Activated CD8-positive, alpha-beta memory T cell treated with anti-CD3 and anti-CD28 coated beads, Interleukin-2, amount 50 U/mL, for 1 hour (primary cell): ENCODE data around the gene HRG.

Source experiments
- DNase-seq: peaks from one replicate; pipeline ENCODE4 v3.0.0-alpha.2; 2020; ENCODE audit errors: extremely low read depth

HRG gene

DNA sequence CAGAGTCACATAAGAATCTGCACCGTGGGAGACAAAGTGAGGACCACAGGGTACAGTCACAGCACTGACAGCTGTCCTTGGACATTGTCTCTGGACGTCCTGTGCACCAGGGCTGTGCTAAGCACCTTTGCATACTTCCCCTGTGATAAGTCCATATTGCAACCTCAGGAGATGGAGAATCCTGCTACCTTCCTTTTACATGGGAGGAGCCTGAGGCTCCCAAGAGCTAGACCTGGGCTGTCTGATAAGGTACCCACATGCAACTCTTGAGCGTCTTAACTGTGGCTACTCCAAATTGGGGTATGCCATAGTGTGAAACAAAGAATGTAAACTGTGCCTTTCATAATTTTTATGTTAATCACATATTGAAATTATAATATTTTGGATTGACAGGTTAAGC, 28.1 kb upstream of the HRG start:
- DNase-seq = no peak

DNA sequence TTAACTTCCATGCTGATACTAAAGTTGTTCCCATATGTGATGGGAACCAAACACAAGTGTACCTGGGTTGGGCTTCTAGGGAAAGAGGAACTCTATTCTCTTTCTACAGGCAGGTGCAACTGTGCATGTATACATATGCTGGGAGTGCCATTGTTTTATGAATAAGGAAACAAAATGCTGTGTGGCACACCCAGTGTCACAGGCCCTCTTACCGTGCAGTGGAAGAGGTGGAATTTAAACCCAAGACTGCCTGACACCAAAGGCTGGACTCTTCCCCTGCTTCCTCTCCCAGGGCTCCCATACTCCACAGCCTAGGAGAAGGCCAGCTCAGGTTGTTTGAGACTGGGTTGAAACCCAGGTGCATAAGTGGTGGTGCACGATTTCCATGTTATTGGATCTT, 27.6 kb upstream of the HRG start:
- DNase-seq = no peak

DNA sequence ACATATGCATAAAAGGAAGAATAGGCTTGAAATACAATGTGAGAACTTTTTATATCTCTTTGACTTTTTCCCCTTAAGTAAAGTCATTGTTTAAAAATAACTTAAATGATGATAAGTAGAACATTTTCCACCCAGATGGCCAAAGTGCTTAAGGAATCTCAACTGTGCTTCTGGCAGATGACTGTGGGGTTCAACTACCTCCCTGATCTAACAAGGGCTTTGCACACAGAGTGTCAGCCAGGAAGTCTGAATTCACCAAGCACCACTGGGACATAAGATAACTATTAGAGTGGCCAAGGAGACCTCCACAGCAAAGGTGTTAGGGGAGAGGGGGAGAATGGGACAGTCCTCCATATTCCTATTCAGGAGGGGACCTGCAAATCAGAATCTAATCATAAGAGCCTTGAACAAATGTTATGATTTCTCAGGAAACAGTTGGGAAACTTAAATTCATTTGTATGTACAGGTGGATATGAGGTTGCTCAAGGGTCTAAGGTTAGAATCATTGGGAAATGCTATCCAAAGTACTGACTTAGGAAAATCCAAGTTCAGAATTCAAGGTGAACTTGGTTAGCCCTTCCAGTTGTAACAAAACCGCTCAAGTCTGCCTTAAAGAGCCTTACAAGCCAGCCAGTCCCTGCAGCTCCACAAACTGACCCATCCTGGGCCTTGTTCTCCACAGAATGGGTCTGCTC, 25.9 kb upstream of the HRG start, which contains the start of gene FETUB:
FETUB (plus strand) TSS at position 622 of the 695 bp plus-strand sequence; CDS start at position 684, 62 bp downstream.
- no peak for DNase-seq

DNA sequence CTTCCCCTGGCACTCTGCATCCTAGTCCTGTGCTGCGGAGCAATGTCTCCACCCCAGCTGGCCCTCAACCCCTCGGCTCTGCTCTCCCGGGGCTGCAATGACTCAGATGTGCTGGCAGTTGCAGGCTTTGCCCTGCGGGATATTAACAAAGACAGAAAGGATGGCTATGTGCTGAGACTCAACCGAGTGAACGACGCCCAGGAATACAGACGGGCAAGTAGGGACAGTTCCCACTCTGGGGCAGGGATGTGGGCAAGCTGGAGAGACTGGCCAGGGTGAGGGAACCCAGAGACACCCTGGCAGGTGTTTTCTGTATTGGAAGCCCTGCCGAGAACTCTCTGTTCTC, 25.4 kb upstream of the HRG start:
- DNase-seq = no peak

DNA sequence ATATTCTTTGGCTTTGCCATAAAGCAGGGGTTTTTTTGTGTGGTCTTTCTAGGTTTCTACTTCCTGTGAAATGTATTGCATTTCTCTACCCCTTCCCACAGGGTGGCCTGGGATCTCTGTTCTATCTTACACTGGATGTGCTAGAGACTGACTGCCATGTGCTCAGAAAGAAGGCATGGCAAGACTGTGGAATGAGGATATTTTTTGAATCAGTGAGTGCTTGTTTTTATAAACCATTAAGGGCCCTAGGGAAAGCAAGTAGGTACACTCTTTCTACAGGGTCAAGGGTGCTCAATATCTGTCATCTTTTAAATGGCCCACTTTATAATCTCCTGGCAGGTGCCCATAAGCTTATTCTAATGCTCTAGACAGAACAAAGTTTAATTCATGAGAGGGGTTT, 24.9 kb upstream of the HRG start:
- no peak for DNase-seq

DNA sequence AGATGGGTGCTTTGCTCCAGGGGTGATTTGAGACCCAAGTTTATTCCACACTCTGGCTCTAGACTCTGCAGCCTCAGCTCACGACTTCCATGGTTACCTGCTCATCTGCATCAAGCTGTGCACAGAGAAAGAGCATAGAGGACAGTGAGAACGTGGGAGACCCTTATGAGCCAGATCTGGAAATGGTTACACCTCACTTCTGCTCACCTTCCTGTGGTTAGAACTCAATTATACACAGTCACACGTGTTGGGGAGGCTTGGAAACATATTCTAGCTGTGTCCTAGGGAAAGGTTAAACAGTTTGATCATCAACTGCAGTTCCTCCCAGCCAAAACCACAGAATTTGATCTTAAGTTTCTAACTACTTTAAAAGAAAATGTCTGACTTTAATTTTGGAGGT, 23.8 kb upstream of the HRG start:
- DNase-seq = no peak

DNA sequence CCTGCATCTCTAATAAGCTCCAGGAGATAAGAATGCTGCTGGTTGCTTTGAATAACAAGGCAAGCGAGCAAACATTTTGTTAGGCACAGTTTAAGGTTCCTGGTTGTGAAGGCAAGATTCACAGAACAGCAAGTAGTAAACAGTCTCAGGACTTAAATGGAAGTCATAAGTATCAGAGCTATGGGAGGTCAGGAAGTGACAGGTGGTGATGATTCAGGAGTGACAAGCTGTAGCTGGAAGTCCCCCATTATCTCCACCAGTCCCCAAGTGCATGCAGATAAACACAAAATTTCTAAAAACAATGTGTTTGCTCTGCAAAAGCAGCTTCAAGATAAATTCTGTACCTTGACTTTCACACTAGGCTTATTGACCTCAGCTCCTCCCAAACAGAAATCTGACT, 22.3 kb upstream of the HRG start:
- DNase-seq = no peak

DNA sequence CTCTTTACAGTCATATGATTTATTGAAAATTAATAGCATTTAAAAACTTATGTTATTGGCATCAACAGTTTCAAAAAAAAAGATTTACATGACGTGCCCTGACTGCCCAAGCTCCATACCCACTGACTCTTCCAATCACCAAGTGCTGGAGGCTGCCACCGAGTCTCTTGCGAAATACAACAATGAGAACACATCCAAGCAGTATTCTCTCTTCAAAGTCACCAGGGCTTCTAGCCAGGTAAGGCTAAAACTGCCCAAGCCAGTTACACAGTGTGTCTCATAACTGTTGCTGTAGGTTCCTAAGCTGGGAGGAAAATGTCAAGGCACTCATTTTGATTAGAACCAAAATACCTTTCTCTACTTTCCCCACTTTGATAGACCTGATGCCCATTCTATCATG, 21.1 kb upstream of the HRG start:
- no peak for DNase-seq

DNA sequence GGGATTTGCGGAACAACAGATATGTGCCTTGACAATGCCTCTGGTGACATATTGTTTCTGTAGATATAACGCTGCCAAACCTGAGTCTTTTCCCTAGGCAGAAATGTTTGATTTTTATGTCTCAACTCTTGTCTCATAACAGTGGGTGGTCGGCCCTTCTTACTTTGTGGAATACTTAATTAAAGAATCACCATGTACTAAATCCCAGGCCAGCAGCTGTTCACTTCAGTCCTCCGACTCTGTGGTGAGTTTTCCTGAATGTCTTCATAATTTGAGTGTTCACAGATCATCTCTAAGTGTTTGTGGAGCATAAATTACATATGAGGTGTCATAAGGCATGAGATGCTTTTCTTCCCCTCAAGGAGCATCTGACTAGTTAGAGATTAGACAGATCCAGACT, 19.7 kb upstream of the HRG start:
- no peak for DNase-seq

DNA sequence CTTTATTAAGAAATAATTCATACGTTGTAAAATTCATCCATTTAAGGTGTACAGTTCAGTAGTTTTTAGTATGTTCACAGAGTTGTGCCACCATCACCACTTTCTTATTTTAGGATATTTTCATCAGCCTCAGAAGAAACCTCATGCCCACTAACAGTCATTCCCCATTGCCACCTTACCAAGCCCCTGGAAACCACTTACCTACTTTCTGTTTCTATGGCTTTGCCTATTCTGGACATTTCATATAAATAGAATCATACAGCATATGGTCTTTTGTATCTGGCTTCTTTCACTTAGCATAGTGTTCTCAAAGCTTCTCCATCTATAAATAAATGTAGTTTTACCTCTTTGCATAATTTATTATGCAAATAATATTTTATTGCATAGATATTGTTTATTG, 19.0 kb upstream of the HRG start:
- DNase-seq = no peak

DNA sequence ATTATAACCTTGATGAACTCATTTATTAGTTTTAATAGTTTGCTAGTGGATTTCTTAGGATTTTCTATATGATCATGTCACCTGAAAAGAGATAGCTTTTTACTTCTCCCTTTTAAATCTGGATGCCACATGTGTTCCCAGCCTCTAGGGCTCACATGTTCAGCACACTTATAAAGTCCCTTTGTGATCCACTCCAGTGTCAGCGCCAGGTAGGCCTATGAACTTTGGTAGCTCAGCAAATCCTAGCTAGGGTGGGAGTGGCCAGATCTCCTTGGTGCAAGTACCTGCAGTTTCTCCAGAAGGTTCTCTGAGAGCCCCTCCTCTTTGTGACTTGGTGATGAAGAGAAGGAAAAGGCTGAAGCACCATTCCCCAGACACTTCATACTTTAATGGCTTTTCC, 17.0 kb upstream of the HRG start:
- DNase-seq = no peak

DNA sequence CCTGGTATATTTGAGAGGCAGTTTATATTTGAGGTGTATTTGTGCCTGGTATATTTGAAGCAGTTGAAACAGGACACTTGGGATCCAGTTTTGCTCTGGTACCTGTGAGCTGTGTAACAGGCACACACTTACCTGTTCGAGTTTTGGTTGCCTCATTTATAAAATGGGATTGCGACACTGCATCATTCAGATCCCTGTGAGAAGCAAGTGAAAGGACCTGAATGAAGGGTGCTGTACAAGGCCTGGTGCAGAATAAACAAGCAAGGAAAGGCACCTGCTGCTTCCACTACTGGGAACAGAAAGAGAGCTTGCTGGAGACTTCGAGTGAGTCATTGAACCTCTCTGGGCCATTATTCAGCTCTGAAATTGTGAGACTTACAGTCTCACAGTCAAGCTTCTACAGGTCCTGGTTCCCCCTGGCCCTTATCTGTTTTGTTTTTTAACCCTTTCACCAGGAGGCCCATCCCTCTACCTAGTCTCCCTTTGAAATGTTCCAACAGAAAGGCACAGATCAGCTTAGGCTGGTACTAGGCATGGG, 14.1 kb upstream of the HRG start:
- DNase-seq = no peak

DNA sequence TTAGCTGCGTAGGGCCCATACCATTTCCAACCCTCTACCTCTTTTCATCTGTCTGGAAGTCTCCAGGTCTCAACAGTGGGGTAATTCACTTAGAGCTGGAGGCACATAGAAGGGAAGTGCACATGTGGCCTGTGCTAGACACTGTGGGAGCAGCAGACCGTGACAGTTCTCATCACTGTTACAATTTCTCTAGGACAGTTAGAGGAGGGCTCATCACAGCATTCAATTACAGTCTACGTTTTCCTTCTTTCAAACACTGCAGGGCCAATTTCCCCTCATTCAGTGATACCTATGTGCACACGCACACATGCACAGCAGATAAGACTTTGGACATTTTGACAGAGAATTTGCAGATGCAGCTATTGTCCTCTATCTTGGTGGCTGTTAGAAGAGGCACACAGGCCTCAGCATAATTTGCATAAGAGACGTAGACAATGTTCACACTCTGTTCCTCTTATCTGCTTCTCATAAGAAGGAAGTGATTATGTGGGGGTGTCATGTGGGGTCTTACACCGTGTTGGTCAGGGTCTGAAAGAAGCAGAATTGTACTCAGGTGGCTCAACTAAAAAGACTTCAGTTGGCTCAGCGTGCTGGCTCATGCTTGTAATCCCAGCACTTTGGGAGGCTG, 12.6 kb upstream of the HRG start:
- no peak for DNase-seq

DNA sequence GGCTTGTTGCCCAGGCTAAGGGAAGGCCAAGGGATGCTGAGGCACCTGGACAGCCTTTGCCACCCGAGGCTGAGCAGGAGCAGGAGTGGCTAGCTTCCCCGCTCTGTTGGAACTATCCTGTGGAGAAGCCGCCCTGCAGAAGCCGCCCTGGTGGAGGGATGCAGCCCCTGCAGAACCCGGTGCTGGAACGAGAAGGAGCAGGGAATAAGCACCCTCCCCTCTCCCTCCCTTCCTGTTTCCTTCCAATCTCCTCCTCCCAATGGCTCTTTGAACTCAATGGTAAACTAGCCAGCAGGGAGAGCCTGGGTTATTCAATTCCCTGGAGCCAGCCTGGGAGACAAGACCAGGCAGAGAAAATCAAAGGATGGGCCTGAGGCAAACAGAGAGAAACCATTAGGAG, 11.8 kb upstream of the HRG start:
- DNase-seq = no peak

DNA sequence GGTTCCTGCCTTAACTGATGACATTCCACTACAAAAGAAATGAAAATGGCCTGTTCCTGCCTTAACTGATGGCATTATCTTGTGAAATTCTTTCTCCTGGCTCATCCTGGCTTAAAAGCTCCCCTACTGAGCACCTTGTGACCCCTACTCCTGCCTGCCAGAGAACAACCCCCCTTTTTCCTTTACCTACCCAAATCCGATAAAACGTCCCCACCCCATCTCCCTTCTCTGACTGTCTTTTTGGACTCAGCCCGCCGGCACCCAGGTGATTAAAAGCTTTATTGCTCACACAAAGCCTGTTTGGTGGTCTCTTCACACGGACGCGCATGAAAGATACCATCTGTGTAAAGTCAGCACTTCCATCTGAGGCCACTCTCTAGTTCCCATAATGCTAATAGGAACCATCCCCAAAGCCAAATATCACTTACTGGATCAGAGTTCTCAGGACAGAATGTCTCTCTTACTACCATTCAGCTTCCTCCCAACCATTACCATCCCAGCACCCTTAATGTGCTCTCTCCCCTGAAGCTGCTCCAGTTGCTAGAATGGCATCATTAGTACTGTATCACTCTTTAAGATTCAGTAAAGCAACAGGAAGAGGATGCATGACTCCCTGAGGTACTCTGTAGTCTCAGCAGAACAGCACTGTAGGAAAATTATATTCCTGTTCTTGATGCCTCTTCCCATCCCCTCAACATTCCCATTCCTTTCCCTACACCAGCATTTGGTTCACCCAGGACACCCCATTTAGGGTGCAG, 2.3 kb upstream of the HRG start:
- DNase-seq = no peak

DNA sequence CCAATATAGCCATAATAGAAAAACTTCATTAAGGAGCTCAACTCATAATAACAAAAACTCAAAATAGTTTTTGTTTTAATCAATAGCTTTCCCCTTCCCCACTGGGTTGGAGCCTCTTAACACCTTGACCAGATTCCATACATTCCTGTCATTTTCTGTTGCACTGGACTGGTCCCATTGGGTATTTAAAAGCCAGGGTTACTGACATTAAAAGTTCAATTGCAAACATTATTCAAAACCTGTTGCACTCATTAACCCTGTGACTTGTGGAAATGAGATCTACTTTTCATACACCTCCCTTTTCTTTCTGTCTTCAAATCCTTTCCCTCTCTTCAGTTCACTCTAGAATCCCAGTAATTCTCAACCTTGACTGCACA, 1.7 kb upstream of the HRG start:
- no peak for DNase-seq

DNA sequence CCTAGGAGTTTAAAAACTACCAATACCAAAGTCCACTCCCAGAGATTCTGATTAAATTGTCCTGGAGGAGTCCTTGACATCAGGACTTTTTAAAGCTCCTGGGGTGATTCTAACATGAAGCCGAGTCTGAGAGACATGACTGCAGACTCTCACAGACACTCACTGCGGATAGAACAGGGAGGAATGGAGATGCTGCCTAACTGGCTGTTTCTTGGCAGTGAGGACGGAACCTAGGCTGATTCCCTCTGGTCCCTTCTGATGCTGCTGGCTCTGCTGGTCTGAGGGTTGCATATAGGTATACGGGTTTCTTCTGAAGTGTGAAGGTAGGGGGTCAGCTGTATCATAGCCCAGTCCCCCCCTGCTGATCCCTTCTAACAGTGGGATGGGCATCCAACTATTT, 1.3 kb upstream of the HRG start:
- no peak for DNase-seq

DNA sequence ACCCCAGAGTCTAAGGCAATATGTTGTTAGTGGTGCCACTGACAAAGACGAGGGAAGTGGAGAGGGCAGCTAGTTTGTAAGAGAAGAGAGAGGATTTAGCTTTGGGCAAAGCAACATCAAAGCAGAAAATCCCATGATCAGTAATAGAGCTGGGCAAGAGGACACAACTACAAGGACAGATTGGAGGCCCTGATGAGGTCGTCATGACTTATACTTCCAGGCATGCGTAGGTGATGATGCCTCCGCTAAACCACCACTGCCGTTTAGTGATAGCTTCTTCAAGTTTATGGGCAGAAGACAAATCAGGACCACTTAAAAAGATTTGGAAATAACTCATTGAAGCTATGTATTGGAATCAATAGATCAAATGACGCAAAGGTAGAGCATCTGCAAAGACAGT, 2.6 kb downstream of the HRG start:
- DNase-seq = no peak

DNA sequence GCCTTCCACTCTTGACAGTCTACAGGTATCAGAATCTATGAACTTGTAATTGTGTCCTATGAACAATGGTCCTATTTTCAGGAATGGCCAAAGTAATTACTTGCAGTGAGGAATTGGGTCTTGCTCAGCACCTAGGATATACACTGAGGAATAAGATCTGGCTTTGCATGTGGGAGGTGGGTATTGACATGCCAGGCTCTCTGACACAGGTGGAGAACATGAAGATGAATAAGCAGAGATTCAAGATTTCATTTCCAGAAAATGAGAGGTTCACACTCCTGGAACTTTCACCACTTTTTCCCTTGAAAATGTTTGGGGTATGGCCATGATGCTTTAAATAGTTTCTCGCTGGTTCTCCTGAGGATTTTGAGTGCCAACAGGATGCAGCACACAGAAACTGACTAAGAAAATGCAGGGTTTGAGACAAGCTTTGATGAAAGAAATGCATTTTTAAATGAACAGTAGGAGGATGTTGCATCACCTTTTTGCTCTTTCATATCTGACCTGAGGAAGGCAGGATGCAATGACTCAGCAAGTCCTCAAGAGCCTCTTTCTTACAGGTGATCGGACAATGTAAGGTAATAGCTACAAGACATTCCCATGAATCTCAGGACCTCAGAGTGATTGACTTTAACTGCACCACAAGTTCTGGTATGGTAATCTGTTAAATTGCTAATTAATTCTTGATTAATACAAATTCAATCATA, 3.7 kb downstream of the HRG start:
- DNase-seq = no peak

DNA sequence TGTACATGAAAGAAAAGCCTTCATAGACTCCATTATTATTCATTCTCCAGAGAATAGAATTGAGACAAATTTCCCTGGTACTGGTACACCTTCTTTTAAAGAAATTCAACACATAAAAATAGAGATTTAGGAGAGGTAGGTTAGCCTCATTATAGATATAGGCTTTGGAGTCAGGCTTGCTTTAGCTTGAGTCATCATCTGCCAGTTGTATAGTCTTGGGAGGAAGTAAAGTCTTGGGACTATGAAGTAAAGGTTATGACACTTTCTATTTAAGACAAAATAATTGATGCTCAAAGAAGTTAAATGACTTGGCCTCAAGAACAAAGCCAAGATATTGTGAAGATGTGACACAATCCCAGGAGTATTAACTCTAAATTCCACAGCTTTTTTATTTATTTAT, 4.3 kb downstream of the HRG start:
- DNase-seq = no peak

DNA sequence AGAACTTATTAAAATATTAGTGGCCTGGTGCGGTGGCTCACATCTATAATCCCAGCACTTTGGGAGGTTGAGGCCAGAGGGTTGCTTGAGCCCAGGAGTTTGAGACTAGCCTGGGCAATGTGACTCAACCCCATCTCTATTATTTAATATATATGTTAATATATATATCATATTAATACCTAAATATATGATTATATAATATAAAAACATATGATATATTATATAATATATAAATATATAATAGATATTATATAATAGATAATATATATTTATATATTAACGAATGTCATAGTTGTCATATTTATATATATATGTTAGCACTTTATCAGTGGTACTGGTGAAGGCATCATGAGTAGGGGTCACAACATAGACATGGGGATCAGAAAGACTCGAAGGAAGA, 5.2 kb downstream of the HRG start:
- no peak for DNase-seq

DNA sequence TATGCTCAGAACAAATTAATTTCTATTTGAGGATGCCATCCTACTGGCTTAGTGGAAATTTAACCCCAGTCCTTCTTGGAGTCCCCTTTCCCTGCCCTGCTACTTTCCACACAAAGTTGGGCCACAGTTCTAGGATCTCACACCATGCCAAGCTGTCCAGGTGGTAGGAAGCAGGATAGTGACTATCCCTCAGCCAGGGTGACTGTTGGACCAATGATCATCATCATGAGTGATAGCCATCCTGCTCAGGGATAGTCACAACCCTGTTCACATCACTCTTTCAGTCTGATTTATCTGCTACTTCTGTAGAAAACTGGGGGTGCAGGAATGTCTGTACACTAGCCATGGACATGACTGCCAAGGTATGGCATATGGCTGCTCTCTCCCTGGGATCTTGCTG, 12.8 kb downstream of the HRG start:
- no peak for DNase-seq

DNA sequence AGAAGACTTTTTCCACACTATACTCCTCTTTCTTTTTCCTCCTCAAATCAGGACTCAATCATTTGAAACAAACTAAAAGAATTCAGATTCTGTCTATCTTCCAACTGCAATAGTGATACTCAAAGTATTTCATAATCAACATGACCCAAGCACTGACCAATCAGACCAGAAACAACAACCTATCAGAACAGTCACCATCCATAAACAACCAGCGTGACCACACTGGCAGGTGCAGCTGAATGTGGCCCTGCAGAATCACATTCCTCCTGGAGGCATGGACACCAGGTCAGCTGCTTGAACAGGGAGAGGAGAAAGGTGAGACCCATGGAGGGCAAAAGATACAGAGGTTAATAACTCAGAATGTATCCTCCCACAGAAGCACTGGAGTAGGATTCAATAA, 13.3 kb downstream of the HRG start:
- no peak for DNase-seq
